ENCODE results near the gene NT5C3A.

- no peak for TF ChIP-seq CTCF (IDR thresholded peaks at IDR 0.05)
- TF ChIP-seq POLR2A (IDR thresholded peaks at IDR 0.05) = no peak
These were observed 13.9 kb downstream of the NT5C3A start for GRCh38 chr7:33048704-33049103.

Measured in transverse colon (tissue), 3 donors.